HCT116 (cell line): ENCODE data around the gene CFAP97D1. TPM values are rescaled to one million over a fixed set of nuclear protein-coding genes. Genes with fewer than 3 reads are reported as not detected.

ENCODE experiments used
- ATAC-seq: fragments of 200-7000 bp; cut with Tn5 transposase; 2 replicates; pipeline ENCODE4 v1.9.1; 2020; ENCODE audit warnings: mild to moderate bottlenecking, moderate library complexity
- BruUV-seq: library from RNA; stranded (reverse); fragments of 400-500 nt; replicated peaks from 2 replicates; lab custom pipeline; 2021; lab: Mats Ljungman, UMichigan
- CTCF ChIA-PET: fragments of 300-600 bp; sonication (Branson Sonifier 250); formaldehyde crosslinking; loops from one replicate; lab custom pipeline; 2021; ENCODE audit warnings: antibody characterized with exemption; lab: Charles Lee
- POLR2A ChIA-PET: fragments of 300-600, 350-600 bp; sonication (Branson Sonifier 250); formaldehyde crosslinking; loops from one replicate; lab custom pipeline; 2021; ENCODE audit warnings: antibody characterized with exemption; lab: Charles Lee
- RAD21 ChIA-PET, 2 experiments: fragments of 300-600 bp; sonication (Branson Sonifier 250); formaldehyde crosslinking; loops; one replicate each; lab custom pipeline; 2023; ENCODE audit warnings: low total read pairs in 2 of 2; ENCODE audit not compliant: uncharacterized antibody in 2 of 2, unreplicated experiment in 2 of 2, low non-redundant PET in 1 of 2; lab: Charles Lee
- DNase-seq: peaks from one replicate; pipeline ENCODE4 v3.0.0-alpha.2; 2010; ENCODE audit warnings: low read depth, low spot score
- H2AFZ ChIP-seq: fragments of 200-600 bp; shearing (Covaris generic), sonication (generic); 2 replicates; pipeline ENCODE4 v1.6.1; 2017; ENCODE audit warnings: low read depth, mixed run types, mixed read lengths, antibody characterized with exemption, low read length; ENCODE audit not compliant: poor library complexity, severe bottlenecking
- H3K27ac ChIP-seq: 2 replicates; pipeline ENCODE4 v1.5.1; 2012; ENCODE audit warnings: low read depth, low read length
- H3K27me3 ChIP-seq: fragments of 200-600 bp; sonication (generic); 2 replicates; pipeline ENCODE4 v1.6.1; 2016; ENCODE audit warnings: mixed run types, low read length, mixed read lengths; ENCODE audit not compliant: insufficient read depth
- H3K36me3 ChIP-seq, 2 experiments: fragments of 200-500 bp in 1 of 2; fragments of 200-600 bp in 1 of 2; sonication (Bioruptor generic) in 1 of 2; sonication (generic) in 1 of 2; 2 replicates each; pipeline versions ENCODE4 v1.5.1 to v1.6.1; 2014 to 2016; ENCODE audit warnings: low read length in 2 of 2, inconsistent platforms in 1 of 2, mixed read lengths in 1 of 2, mixed run types in 1 of 2; ENCODE audit not compliant: insufficient read depth in 2 of 2, control insufficient read depth in 1 of 2
- H3K4me1 ChIP-seq, 2 experiments: fragments of 200-600 bp in 1 of 2; sonication (generic) in 1 of 2; 2 replicates each; pipeline versions ENCODE4 v1.5.1 to v1.6.1; 2012 to 2017; ENCODE audit warnings: low read length in 2 of 2, inconsistent platforms in 1 of 2, mild to moderate bottlenecking in 1 of 2, mixed read lengths in 1 of 2, mixed run types in 1 of 2, moderate library complexity in 1 of 2; ENCODE audit not compliant: insufficient read depth in 2 of 2, control insufficient read depth in 1 of 2
- H3K4me2 ChIP-seq: fragments of 200-600 bp; sonication (generic); 2 replicates; pipeline ENCODE4 v1.6.1; 2017; ENCODE audit warnings: mixed run types, low read length, mixed read lengths
- H3K4me3 ChIP-seq, 2 experiments: fragments of 200-600 bp in 1 of 2; sonication (generic) in 1 of 2; replicated peaks in 1 of 2; 2 replicates each; pipeline ENCODE4 v1.5.1; 2011 to 2016; ENCODE audit warnings: low read length in 2 of 2, control low read depth in 1 of 2, low read depth in 1 of 2, mild to moderate bottlenecking in 1 of 2, mixed read lengths in 1 of 2, mixed run types in 1 of 2
- H3K79me2 ChIP-seq: fragments of 200-600 bp; sonication (generic); 2 replicates; pipeline ENCODE4 v1.6.1; 2017; ENCODE audit warnings: mild to moderate bottlenecking, mixed run types, low read length, moderate library complexity, mixed read lengths; ENCODE audit not compliant: insufficient read depth
- H3K9ac ChIP-seq: fragments of 200-600 bp; sonication (generic); 2 replicates; pipeline ENCODE4 v1.6.1; 2016; ENCODE audit warnings: low read length, mixed read lengths
- H3K9me2 ChIP-seq: fragments of 200-600 bp; sonication (generic), shearing (Covaris generic); 2 replicates; pipeline ENCODE4 v1.6.1; 2017; ENCODE audit warnings: mixed run types, mild to moderate bottlenecking, moderate library complexity; ENCODE audit not compliant: insufficient read depth
- H3K9me3 ChIP-seq, 2 experiments: fragments of 200-500 bp in 1 of 2; fragments of 200-600 bp in 1 of 2; sonication (Bioruptor generic) in 1 of 2; sonication (generic) in 1 of 2; 2 replicates each; pipeline ENCODE4 v1.6.1; 2014 to 2017; ENCODE audit warnings: low read length in 2 of 2, mixed read lengths in 2 of 2, inconsistent platforms in 1 of 2, low read depth in 1 of 2, mild to moderate bottlenecking in 1 of 2, mixed run types in 1 of 2, moderate library complexity in 1 of 2; ENCODE audit not compliant: control insufficient read depth in 1 of 2, insufficient read depth in 1 of 2
- H4K20me1 ChIP-seq: fragments of 200-600 bp; sonication (generic), shearing (Covaris generic); 2 replicates; pipeline ENCODE4 v1.6.1; 2017; ENCODE audit warnings: mixed run types, mild to moderate bottlenecking, moderate library complexity; ENCODE audit not compliant: insufficient read depth
- CTCF ChIP-seq, 3 experiments: fragments of 200-600 bp in 1 of 3; sonication (generic) in 1 of 3; IDR thresholded peaks in 2 of 3; conservative IDR thresholded peaks in 1 of 3; 2 replicates each; pipeline ENCODE4 v1.5.1; 2012 to 2017; ENCODE audit warnings: low read depth in 2 of 3, low read length in 2 of 3, antibody characterized with exemption in 1 of 3, borderline replicate concordance in 1 of 3, control low read depth in 1 of 3, mild to moderate bottlenecking in 1 of 3, mixed read lengths in 1 of 3, mixed run types in 1 of 3, moderate library complexity in 1 of 3; ENCODE audit not compliant: insufficient read depth in 1 of 3
- EGR1 ChIP-seq: IDR thresholded peaks from 2 replicates; pipeline ENCODE4 v1.6.1; 2012; ENCODE audit warnings: low read depth
- ELF1 ChIP-seq: IDR thresholded peaks from 2 replicates; pipeline ENCODE4 v1.6.1; 2012; ENCODE audit warnings: low read depth, borderline replicate concordance
- FOSL1 ChIP-seq: IDR thresholded peaks from 2 replicates; pipeline ENCODE4 v1.6.1; 2012; ENCODE audit warnings: low read depth
- RAD21 ChIP-seq: IDR thresholded peaks from 2 replicates; pipeline ENCODE4 v1.6.1; 2012; ENCODE audit warnings: low read depth, mild to moderate bottlenecking
- SP1 ChIP-seq: IDR thresholded peaks from 2 replicates; pipeline ENCODE4 v1.6.1; 2012; ENCODE audit warnings: low read depth
- SRF ChIP-seq: IDR thresholded peaks from 2 replicates; pipeline ENCODE4 v1.6.1; 2012; ENCODE audit warnings: low read depth
- ZNF274 ChIP-seq: fragments of 200-500 bp; sonication (Bioruptor generic); IDR thresholded peaks from 2 replicates; pipeline ENCODE4 v1.6.1; 2014; ENCODE audit warnings: mild to moderate bottlenecking, low read depth, low read length, inconsistent platforms
- intact Hi-C: fragments of 100-400 bp; cut with micrococcal nuclease; formaldehyde crosslinking; loops from 2 replicates; pipeline ENCODE4 v1.10.0; 2022
- total RNA-seq: library from RNA; stranded (reverse); gene quantifications from one replicate; pipeline ENCODE4 v1.2.1, GENCODE V29; 2021; ENCODE audit not compliant: unreplicated experiment

Gene CFAP97D1
- total RNA-seq, 1 experiment from 2014 or later, result 0.15 TPM

- intact Hi-C loops, result loop anchor here (1.0 kb wide), 2 partner anchors 66 to 184 kb away; no protein-coding TSS in a partner anchor
- CTCF ChIA-PET, result interaction anchor here (0.8 to 7.6 kb wide), 6 partner anchors 46 to 190 kb away, joined by 3 to 158 read pairs (median 4); no protein-coding TSS in a partner anchor
- no peak overlapping the region for H3K9ac ChIP-seq
- peak overlapping the region; percentile 100 for H2AFZ ChIP-seq
- no peak overlapping the region for H3K27ac ChIP-seq
- H3K9me2 ChIP-seq, result no peaks in the 10 kb centered on the region
- POLR2A ChIA-PET, result no interaction called here
- no peaks in the 10 kb centered on the region for H4K20me1 ChIP-seq
- ATAC-seq, result peak; percentile 98
- RAD21 ChIA-PET, result interaction anchor here (1.1 to 2.8 kb wide), 4 partner anchors 64 to 66 kb away, joined by 4 to 15 read pairs (median 8); no protein-coding TSS in a partner anchor
- H3K4me2 ChIP-seq, result peak overlapping the region; percentile 46; the same call in 1 of the 2 replicates
- H3K4me3 ChIP-seq, result no peak overlapping the region
- BruUV-seq, result no TSS peak
- H3K9me3 ChIP-seq, result no peaks in the 10 kb centered on the region
- DNase-seq, result peak; percentile 93
- no peaks in the 10 kb centered on the region for H3K79me2 ChIP-seq
- no peaks in the 10 kb centered on the region for H3K36me3 ChIP-seq
- H3K27me3 ChIP-seq, result no peaks in the 10 kb centered on the region
- H3K4me1 ChIP-seq, result peaks cover 0 to 10% of the 10 kb centered on the region in 2 experiments; a peak in 2 of 4 replicates
- TF ChIP-seq CTCF (IDR thresholded peaks at IDR 0.05 in 2 of 3, conservative IDR thresholded peaks at IDR 0.05 in 1 of 3; ENCODE audit: borderline replicate concordance in 1 of 3, insufficient read depth in 1 of 3, low read depth in 2 of 3, low read length in 2 of 3), result peak; percentile 99 to 100 (median 100)
- no peak for TF ChIP-seq EGR1
- TF ChIP-seq RAD21, result peak; percentile 100
- no peak for TF ChIP-seq ZNF274
- no peak for TF ChIP-seq ELF1
- no peak for TF ChIP-seq SP1
- no peak for TF ChIP-seq FOSL1
- TF ChIP-seq SRF, result peak; percentile 98
- TF ChIP-seq, all 23 proteins: peak for 3
Measured at GRCh38 chr17:43760254-43760852, 19.9 kb upstream of the CFAP97D1 start.
